ENCODE results near the gene NALCN.

The NALCN gene

DNA sequence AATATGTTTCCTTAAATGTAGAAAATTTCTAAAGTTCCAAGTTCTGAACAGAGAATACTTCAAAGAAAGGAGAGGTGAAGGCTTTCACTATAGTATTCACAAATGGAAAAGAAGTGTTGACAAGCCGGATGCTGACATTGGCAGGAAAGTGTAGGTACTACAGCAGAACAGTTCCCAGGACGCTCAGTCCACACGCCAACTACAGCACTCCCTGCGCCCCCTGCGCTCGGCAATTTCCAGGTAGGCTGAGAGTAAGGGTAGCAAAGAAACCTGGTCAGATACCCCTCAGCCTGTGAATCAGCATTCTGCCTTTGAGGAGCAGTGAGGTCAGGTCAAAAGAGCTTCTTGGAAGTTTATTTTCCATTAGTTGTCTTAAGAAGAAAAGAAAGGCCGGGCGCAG is 115.3 kb downstream of the NALCN start:
- no peak overlapping the region for H3K4me3 ChIP-seq (ENCODE audit: control insufficient read depth, low read depth, low read length)
- TF ChIP-seq, protein P1, sequence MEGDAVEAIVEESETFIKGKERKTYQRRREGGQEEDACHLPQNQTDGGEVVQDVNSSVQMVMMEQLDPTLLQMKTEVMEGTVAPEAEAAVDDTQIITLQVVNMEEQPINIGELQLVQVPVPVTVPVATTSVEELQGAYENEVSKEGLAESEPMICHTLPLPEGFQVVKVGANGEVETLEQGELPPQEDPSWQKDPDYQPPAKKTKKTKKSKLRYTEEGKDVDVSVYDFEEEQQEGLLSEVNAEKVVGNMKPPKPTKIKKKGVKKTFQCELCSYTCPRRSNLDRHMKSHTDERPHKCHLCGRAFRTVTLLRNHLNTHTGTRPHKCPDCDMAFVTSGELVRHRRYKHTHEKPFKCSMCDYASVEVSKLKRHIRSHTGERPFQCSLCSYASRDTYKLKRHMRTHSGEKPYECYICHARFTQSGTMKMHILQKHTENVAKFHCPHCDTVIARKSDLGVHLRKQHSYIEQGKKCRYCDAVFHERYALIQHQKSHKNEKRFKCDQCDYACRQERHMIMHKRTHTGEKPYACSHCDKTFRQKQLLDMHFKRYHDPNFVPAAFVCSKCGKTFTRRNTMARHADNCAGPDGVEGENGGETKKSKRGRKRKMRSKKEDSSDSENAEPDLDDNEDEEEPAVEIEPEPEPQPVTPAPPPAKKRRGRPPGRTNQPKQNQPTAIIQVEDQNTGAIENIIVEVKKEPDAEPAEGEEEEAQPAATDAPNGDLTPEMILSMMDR (conservative IDR thresholded peaks at IDR 0.05; ENCODE audit: control insufficient read depth, insufficient read depth, low read depth, low read length): no peak
- no peak for DNase-seq (ENCODE audit: low read depth)

DNA sequence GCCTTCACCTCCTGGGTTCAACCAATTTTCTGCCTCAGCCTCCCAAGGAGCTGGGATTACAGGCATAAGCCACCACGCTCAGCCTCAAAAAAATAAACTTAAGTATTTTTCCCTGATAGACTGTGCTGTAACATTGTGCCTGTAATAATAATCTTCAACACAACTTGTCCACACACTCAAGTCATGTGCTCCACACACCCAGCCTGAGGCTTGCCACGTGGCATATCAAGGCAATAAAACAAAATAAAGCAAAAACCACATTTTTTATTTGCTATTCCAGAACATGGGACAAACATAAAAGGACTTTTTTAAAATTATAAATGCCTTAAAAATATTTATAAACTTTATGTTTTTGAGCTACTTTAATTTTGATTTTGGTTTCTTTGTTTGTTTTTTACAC is 115.8 kb downstream of the NALCN start:
- no peak overlapping the region for H3K4me3 ChIP-seq (ENCODE audit: control insufficient read depth, low read depth, low read length)
- no peak for DNase-seq (ENCODE audit: low read depth)
- TF ChIP-seq, protein P1 (conservative IDR thresholded peaks at IDR 0.05; ENCODE audit: control insufficient read depth, insufficient read depth, low read depth, low read length): no peak

DNA sequence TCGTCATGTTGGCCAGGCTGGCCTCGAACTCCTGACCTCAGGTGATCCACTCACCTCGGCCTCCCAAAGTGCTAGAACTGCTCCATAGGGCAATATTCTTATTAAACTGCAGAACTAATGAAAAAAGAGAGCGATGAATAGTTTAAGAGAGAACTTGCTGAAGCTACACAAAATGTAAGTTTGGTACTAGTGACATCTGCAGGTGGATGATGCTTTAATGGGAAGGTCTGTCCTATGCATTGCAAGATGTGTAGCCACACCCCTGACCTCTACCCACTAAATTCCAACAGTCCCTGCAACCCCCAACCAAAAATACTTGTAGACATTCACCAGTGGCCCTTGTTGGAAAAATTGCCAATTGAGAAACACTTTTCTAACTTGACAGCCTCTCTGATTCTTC is 117.8 kb downstream of the NALCN start:
- no peak for DNase-seq (ENCODE audit: low read depth)
- TF ChIP-seq, protein P1 (conservative IDR thresholded peaks at IDR 0.05; ENCODE audit: control insufficient read depth, insufficient read depth, low read depth, low read length): no peak

DNA sequence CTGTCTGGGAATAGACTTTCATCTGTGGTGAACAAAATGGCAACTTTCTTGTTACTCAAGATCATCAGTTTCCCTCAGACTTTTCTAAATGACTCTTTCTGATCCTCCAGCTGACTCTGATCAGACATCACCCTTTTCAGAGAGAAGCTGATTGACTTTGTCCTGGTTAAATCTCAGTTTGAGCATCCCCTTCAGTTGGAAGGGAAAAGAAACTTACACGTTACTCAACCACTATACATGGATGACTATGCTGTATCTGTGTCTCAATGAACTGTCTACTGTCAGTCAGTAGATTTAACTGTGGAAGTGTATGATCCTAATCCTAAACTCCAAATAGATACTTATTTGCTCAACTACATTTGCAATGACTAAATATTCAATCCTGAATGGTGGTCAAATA is 118.5 kb downstream of the NALCN start:
- TF ChIP-seq, protein P1 (conservative IDR thresholded peaks at IDR 0.05; ENCODE audit: control insufficient read depth, insufficient read depth, low read depth, low read length): no peak
- DNase-seq (ENCODE audit: low read depth): no peak
- no peak overlapping the region for H3K4me3 ChIP-seq (ENCODE audit: control insufficient read depth, low read depth, low read length)

More for the DNA sequence above, 117.8 kb downstream of the NALCN start:
- no peak overlapping the region for H3K4me3 ChIP-seq (ENCODE audit: control insufficient read depth, low read depth, low read length)

DNA sequence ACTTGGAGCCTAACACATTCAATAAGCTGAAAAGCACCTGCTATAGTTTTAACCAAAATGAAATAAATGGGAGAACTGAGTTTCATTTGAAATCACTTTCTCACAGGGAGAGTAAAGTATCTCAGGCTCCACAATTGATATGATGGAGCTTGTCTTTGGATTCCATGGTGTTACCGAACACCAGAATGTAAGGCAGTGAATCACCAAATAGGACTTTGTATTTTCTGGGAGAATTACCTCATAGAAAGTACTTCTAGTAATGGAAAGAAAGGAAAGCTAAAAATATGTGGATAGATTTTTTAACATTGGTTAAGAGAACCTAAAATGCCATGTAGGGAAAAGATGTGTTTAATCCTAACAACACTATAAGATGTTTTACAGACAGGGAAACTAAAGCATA is 123.6 kb downstream of the NALCN start:
- DNase-seq (ENCODE audit: low read depth): no peak
- TF ChIP-seq, protein P1 (conservative IDR thresholded peaks at IDR 0.05; ENCODE audit: control insufficient read depth, insufficient read depth, low read depth, low read length): no peak

DNA sequence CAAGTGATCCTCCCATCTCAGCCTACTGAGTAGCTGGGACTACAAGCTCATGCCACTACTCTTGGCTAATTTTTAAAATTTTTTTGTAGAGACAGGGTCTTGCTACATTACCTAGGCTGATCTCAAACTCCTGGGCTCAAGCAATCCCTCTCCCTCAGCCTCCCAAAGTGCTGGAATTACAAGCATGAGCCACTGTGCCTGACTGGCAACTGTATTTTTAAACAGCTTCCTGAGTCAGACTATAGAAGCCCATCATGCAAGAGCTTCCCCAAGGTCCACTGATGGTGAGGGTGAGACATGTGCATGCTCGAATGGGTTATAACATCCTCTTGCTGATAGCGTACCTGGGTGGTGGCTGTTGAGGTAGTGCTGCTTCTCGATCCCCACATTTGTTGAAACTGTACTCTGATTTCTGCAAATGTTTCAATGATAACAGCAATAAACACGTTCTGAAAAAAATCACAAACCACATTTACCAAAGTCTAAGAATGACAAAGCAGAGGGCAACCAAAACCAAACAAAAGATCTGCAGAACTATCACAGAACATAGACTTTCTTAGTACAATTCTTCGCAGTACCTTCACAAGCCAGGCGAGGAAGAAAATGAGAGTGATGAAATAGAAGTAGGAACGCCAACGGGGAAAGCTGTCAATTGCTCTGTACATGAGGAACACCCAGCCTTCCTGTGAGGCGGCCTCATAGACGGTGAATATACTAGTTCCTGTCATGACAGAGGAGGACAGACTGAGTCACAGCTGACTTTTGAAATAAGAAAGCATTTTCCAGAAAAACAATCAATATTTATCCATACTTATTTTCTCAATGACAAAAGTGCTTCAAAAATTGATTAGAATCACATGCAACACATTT is 124.4 kb downstream of the NALCN start:
- no peak for DNase-seq (ENCODE audit: low read depth)
- H3K4me3 ChIP-seq (ENCODE audit: control insufficient read depth, low read depth, low read length): no peak overlapping the region
- TF ChIP-seq, protein P1 (conservative IDR thresholded peaks at IDR 0.05; ENCODE audit: control insufficient read depth, insufficient read depth, low read depth, low read length): no peak

More for the DNA sequence above, 123.6 kb downstream of the NALCN start:
- no peak overlapping the region for H3K4me3 ChIP-seq (ENCODE audit: control insufficient read depth, low read depth, low read length)
